HG03558 (cell line): ENCODE measurements around the gene FCRL2.
A peak's percentile ranks its signal among the peaks of the same experiment; 100 is the strongest.

Source experiments
- ATAC-seq: cut with Tn5 transposase; IDR thresholded peaks from one replicate; pipeline ENCODE4 v1.9.1; 2021; ENCODE audit warnings: moderate number of reproducible peaks; ENCODE audit not compliant: unreplicated experiment; ENCODE audit errors: extremely low read depth

FCRL2 gene

DNA sequence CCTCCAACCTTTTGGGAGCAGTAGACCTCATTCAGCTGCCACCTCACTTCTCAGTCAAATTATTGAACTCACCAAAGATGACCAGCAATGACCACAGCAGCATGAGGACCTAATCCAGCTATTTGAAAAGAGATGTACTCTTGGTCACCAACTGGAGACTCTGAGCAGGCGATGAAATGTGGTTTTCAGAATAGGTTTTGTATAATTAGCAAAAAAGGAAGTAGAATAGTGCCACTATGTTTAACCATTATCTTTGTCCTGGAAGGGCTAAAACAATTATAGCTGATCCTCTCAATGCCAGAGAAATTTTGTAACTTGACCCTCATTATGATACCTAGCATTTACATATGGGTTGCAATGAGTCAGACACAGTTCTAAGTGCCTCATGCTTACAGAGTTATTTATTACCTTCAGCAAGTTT lies at the start of gene FCRL2:
Gene FCRL2, minus strand, starts transcription at position 162 of the 421 bp plus-strand sequence. Its CDS starts 59 bp downstream, at position 103.
- no peak for ATAC-seq

DNA sequence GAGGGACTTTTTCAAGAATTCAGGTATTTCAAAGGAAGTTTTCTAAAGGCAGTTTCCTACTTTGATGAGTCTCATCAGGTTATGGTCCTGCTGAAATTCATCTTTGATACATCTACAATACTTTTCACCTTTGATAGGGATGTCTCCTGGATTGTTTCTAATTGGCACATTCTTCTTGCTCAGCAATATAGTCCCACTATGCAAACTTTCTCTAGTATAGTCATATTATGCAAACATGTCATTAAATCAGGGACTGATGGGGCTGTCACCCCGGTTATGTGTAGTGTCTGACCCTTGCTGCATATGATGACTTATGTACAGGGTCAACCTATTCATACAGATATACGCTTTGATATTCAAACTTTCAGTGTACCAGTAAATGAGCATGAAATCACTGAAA lies 43.4 kb upstream of the FCRL2 start:
- ATAC-seq, result no peak

DNA sequence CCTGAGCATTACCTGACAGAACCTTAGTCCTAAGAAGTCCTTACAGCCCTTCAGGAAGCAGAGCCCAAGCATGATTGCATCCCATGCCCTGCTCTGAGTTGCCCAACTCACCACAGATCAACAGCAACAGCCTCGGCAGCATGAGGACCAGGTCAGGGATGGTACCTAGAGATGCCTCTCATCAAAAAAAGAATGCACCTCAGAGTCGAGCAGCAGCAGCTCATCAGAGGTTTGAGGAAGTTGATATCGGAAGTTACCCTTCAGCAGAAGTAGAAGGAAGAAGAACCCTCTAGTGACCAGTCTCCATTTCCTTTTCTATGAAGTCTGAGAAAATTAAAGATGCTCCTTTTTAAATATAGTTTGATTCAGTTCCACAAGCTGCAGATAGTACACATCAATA lies 43.0 kb upstream of the FCRL2 start, which contains the start of gene FCRL1:
Gene FCRL1, minus strand, starts transcription at position 225 of the 400 bp plus-strand sequence. Its CDS starts 83 bp downstream, at position 142.
- ATAC-seq, result no peak

- no peak for ATAC-seq
Measured at GRCh38 chr1:157819215-157819614, 42.3 kb upstream of the FCRL2 start.

GRCh38 chr1:157813269-157813668 lies 36.3 kb upstream of the FCRL2 start:
- no peak for ATAC-seq

DNA sequence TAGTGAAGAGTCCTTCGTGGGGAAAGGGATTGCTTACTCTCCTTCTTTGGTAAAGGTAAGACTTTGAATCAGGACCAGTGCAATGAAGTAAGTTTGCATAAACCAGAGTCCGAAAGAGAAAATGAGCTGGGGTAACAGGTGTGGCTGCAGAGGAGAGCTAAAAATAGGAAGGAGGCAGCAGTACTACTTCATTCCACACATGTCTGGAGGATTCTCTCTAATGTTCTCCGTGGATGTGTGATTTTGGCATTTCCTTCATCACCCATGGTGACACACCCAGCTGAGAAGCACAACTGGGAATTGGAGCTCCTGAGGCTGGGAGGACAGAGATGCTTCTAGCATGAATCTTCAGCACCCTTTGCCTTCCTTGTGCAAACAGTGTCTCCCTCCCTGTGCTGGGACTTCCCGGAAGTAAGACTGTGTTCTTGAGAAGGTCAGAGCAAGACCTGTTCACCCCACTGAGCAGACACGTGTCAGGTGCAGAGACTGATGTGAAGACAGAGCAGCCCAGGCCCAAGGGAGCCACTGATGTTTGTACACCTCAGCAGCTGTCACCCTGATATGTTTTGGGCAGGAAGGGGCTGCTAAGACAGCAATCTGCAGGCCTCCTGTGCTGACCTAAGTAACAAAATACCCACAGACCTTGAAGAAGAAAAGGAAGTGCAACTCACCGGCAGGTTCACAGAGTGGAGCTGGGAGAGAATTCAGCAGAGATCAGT lies 29.7 kb upstream of the FCRL2 start:
- ATAC-seq, result peak; percentile 86

DNA sequence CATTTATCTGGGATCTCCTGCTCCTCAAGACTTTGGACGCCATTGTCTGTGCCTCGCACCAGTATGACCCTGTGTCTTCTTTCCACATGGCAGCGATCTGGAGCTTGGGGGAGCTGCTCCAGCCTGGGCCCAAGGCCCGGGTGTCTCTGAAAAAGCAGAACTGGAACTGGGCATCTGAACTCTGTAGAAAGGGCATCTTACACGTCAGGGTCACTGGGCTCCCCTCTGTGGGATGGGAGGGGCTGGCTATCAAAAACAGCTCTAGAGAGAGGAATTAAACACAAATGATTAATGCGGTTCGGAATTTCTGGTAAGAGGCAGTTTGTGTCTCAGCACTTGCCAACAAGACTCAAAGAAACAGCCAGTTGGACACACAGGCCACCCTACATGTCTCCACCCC lies 26.9 kb upstream of the FCRL2 start:
- ATAC-seq, result no peak

GRCh38 chr1:157799996-157800395 lies 23.1 kb upstream of the FCRL2 start:
- no peak for ATAC-seq

GRCh38 chr1:157798211-157798610 lies 21.3 kb upstream of the FCRL2 start:
- ATAC-seq, result no peak

- ATAC-seq, result no peak
Measured at GRCh38 chr1:157785248-157785647, 8.3 kb upstream of the FCRL2 start.

- ATAC-seq, result no peak
Measured at GRCh38 chr1:157784801-157785200, 7.9 kb upstream of the FCRL2 start.

- ATAC-seq, result no peak
Measured at GRCh38 chr1:157782931-157783330, 6.0 kb upstream of the FCRL2 start.

- peak; percentile 41 for ATAC-seq
Measured at GRCh38 chr1:157781048-157781447, 4.1 kb upstream of the FCRL2 start.

DNA sequence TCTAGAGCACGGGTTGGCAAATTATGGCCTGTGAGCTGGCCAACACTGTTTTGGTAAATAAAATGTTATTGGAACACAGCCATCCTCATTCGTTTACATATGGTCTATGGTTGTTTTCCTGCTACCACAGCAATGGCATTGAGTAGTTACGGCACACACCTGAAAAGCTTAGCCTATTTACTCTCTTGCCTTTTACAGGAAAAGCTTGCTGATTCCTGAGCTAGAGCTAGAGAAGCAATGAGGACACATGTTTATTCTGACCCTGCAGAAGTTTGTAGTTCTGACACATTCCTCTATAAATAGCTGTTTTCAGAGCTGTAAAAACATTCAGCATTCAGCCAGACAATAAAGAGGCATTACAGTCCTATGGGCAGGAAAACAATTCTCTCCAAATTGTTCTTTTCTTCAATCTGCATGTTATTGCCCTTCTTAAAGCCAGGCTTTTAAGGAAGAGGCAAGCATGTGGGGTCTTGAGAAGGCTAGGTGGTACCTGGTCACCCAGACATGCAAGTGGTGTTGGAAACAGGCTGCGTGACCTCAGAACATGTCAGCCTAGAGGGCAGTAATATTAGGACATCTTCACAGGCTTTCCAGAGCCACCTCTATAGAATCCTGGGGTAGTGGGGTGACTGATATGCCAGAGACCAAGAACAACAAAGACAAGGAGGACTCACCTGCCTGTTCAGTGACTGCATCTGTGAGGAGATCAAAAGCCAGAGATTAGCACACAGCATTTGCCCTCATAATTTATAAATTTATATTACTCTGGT lies 1.6 kb downstream of the FCRL2 start:
- ATAC-seq, result no peak

DNA sequence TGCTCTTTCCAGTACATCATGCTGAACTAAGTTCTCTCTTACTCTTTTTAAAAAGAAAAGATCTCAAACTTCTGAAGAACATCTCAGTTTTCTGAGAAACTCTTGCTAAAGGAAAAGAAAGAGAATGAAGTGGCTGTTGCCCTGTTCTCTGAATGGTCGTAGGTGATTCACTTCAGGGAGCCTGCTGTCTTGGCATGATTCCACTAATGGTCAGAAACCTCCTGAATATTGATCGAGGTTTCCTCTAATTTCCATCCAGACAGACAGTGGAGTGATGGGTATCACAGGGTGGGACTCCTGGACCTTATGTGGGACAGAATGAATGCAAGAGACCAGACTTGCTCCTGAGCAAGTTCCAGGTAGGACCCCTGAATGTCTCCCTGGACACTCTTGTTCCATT lies 2.5 kb downstream of the FCRL2 start:
- no peak for ATAC-seq

- ATAC-seq, result no peak
Measured at GRCh38 chr1:157773493-157774350, 3.2 kb downstream of the FCRL2 start.

DNA sequence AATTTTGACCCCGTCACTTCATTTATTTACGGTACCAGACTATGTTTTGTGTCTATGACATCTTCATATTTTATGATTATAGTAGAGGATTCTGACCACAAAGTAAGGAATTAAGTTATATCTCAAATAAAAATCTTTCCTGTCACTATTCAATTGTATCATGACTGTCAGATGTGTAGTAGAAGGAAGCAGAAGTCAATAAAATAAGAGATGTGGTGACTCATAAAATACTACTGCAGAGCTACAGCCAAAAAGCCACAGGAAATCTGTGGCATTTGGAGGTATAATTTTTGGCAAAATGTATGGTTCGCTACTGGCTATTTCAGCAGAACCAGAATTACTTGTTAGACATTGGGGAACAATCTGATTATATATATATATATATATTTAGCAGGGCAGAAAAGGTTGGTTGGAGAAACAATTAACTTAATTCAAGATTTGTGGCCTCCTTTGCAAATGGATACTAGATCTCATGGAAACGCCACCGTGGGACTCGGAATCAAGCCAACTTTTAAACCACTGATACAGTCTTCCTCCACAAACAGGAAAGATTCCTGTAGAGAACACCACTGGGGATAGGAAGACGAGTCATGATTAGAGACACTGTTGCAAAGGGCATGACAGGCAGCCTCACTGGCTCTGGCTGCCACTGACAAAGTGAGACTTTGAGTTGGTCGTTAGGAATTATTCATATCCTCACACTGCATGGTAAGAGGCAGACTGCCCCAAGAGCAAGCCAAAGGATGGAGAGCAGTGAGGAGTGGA lies 5.1 kb downstream of the FCRL2 start:
- ATAC-seq, result no peak

DNA sequence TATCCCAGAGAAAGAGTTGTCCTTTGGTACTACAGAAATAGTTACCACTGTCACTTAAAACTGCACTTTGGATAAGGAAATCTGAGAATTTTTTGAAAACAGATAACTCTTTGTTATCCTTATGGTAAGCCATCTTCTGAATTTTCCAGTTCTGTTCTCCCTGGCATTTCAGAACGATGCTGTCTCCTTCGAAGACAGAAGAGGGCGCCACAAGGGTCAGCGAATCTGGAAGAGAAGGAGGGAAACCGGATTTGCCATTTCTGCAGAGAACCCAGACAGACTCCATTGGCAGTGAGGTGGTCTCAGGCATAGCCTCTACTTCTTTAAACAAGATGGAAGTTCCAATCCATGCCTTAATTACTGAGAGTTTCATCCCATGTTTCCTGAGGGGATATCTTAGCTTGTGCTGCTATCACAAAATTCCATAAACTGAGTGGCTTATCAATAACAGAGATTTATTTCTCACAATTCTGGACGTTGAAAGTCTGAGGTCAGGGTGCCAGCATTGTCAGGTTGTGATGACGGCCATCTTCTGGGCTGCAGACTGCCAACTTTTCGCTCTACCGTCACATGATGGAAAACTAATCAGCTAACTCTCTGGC lies 6.4 kb downstream of the FCRL2 start:
- ATAC-seq, result no peak

- no peak for ATAC-seq
Measured at GRCh38 chr1:157766792-157767191, 10.1 kb downstream of the FCRL2 start.

GRCh38 chr1:157758018-157758417 lies 18.9 kb downstream of the FCRL2 start:
- ATAC-seq, result no peak
